Measurements from ENCODE around the gene RSRP1.

GRCh38 chr1:25245809-25246599, 1.2 kb downstream of the RSRP1 start:
- no peak for TF ChIP-seq CTCF (IDR thresholded peaks at IDR 0.05; ENCODE audit: low read depth, low read length)
- no peak for TF ChIP-seq POLR2A (IDR thresholded peaks at IDR 0.05; ENCODE audit: extremely low read depth, insufficient read length)

Data from NB4 (cell line).